WTC11 (cell line): ENCODE measurements around the gene TRMU. TPM values are rescaled to one million over a fixed set of nuclear protein-coding genes. Genes with fewer than 3 reads are reported as not detected.

ENCODE experiments used
- ATAC-seq: fragments of 200-7000 bp; cut with Tn5 transposase; 2 replicates; pipeline ENCODE4 v1.10.0; 2021; ENCODE audit warnings: mild to moderate bottlenecking, moderate library complexity
- CTCF ChIA-PET: fragments of 300-600 bp; sonication (Branson Sonifier 250); formaldehyde crosslinking; loops from one replicate; lab custom pipeline; 2021; ENCODE audit warnings: antibody characterized with exemption; lab: Charles Lee
- POLR2A ChIA-PET: fragments of 350-600 bp; sonication (Branson Sonifier 250); formaldehyde crosslinking; loops from one replicate; lab custom pipeline; 2021; ENCODE audit warnings: antibody characterized with exemption; lab: Charles Lee
- DNase-seq: peaks from one replicate; pipeline ENCODE4 v3.0.0; 2021; ENCODE audit warnings: low spot score
- H3K27ac Mint-ChIP-seq: 2 replicates; pipeline ENCODE4 v1.8.0; 2021; ENCODE audit warnings: mixed read lengths
- H3K27me3 Mint-ChIP-seq: 2 replicates; pipeline ENCODE4 v1.8.0; 2021; ENCODE audit warnings: low read depth, mild to moderate bottlenecking, moderate library complexity, mixed read lengths
- H3K36me3 Mint-ChIP-seq: 2 replicates; pipeline ENCODE4 v1.8.0; 2021; ENCODE audit warnings: mixed read lengths
- H3K4me1 Mint-ChIP-seq: 2 replicates; pipeline ENCODE4 v1.8.0; 2022; ENCODE audit warnings: mixed read lengths
- H3K4me3 Mint-ChIP-seq: 2 replicates; pipeline ENCODE4 v1.8.0; 2021; ENCODE audit warnings: mild to moderate bottlenecking, moderate library complexity, mixed read lengths
- H3K9me3 Mint-ChIP-seq: 2 replicates; pipeline ENCODE4 v1.8.0; 2021; ENCODE audit warnings: mixed read lengths
- AFF4 ChIP-seq: sonication (generic); formaldehyde crosslinking; IDR thresholded peaks from 2 replicates; pipeline ENCODE4 v1.8.1; 2023; ENCODE audit warnings: mild to moderate bottlenecking, missing genetic modification reagents, borderline replicate concordance
- AR ChIP-seq: fragments of 250-450 bp; sonication (Bioruptor Pico); IDR thresholded peaks from 2 replicates; pipeline ENCODE4 v1.9.0; 2021; ENCODE audit warnings: mild to moderate bottlenecking
- ATF6 ChIP-seq: sonication (generic); formaldehyde crosslinking; IDR thresholded peaks from 2 replicates; pipeline ENCODE4 v1.8.1; 2023; ENCODE audit warnings: mild to moderate bottlenecking, missing genetic modification reagents
- CBFB ChIP-seq: sonication (generic); formaldehyde crosslinking; IDR thresholded peaks from 2 replicates; pipeline ENCODE4 v1.8.1; 2022; ENCODE audit warnings: mild to moderate bottlenecking, low read depth, missing genetic modification reagents
- CDX4 ChIP-seq: fragments of 250-450 bp; sonication (Bioruptor Pico); IDR thresholded peaks from 2 replicates; pipeline ENCODE4 v1.9.0; 2021; ENCODE audit warnings: moderate library complexity, mild to moderate bottlenecking, inconsistent platforms, borderline replicate concordance
- CREM ChIP-seq: sonication (generic); formaldehyde crosslinking; IDR thresholded peaks from 2 replicates; pipeline ENCODE4 v1.8.1; 2022; ENCODE audit warnings: mild to moderate bottlenecking, missing genetic modification reagents, moderate library complexity
- ERG ChIP-seq: fragments of 250-450 bp; sonication (Bioruptor Pico); IDR thresholded peaks from 2 replicates; pipeline ENCODE4 v1.8.0; 2021; ENCODE audit warnings: mild to moderate bottlenecking
- FOXK1 ChIP-seq: sonication (generic); formaldehyde crosslinking; IDR thresholded peaks from 2 replicates; pipeline ENCODE4 v1.8.0; 2022; ENCODE audit warnings: mild to moderate bottlenecking, moderate library complexity, missing genetic modification reagents
- HMGXB4 ChIP-seq: sonication (generic); formaldehyde crosslinking; IDR thresholded peaks from 2 replicates; pipeline ENCODE4 v1.8.1; 2023; ENCODE audit warnings: mild to moderate bottlenecking, moderate library complexity, missing genetic modification reagents
- MYBL2 ChIP-seq: sonication (generic); formaldehyde crosslinking; IDR thresholded peaks from 2 replicates; pipeline ENCODE4 v1.8.1; 2023; ENCODE audit warnings: mild to moderate bottlenecking, moderate library complexity, missing genetic modification reagents
- TEAD4 ChIP-seq: sonication (generic); formaldehyde crosslinking; IDR thresholded peaks from 2 replicates; pipeline ENCODE4 v1.8.0; 2022; ENCODE audit warnings: mild to moderate bottlenecking, missing genetic modification reagents
- USF2 ChIP-seq: sonication (generic); formaldehyde crosslinking; IDR thresholded peaks from 2 replicates; pipeline ENCODE4 v1.8.1; 2023; ENCODE audit warnings: mild to moderate bottlenecking, missing genetic modification reagents, moderate library complexity
- ZNF138 ChIP-seq: sonication (generic); formaldehyde crosslinking; conservative IDR thresholded peaks from 2 replicates; pipeline ENCODE4 v1.8.1; 2022; ENCODE audit warnings: mild to moderate bottlenecking, moderate library complexity, missing genetic modification reagents
- ZNF317 ChIP-seq: sonication (generic); formaldehyde crosslinking; IDR thresholded peaks from 2 replicates; pipeline ENCODE4 v1.8.1; 2023; ENCODE audit warnings: low read depth, mild to moderate bottlenecking, moderate library complexity, missing genetic modification reagents, borderline replicate concordance
- ZNF396 ChIP-seq: fragments of 250-450 bp; sonication (Bioruptor Pico); IDR thresholded peaks from 2 replicates; pipeline ENCODE4 v1.8.0; 2021; ENCODE audit warnings: mild to moderate bottlenecking, moderate library complexity, borderline replicate concordance
- ZNF425 ChIP-seq: fragments of 250-450 bp; sonication (Bioruptor Pico); conservative IDR thresholded peaks from 2 replicates; pipeline ENCODE4 v1.9.0; 2021; ENCODE audit warnings: mild to moderate bottlenecking
- ZNF512 ChIP-seq: sonication (generic); formaldehyde crosslinking; IDR thresholded peaks from 2 replicates; pipeline ENCODE4 v1.8.1; 2022; ENCODE audit warnings: missing genetic modification reagents, borderline replicate concordance
- ZNF671 ChIP-seq: fragments of 250-450 bp; sonication (Bioruptor Pico); IDR thresholded peaks from 2 replicates; pipeline ENCODE4 v1.8.0; 2021; ENCODE audit warnings: mild to moderate bottlenecking
- total RNA-seq: library from RNA; stranded (reverse); gene quantifications from 3 replicates; pipeline ENCODE4 v1.2.3, GENCODE V29; 2021

The TRMU gene
- total RNA-seq, 1 experiment from 2014 or later = 103 TPM

- no peak for TF ChIP-seq USF2 (CRISPR knock-in tag)
- TF ChIP-seq CDX4 (CRISPR knock-in tag) = no peak
- TF ChIP-seq ZNF396 (CRISPR knock-in tag) = no peak
- no peak for TF ChIP-seq FOXK1 (CRISPR knock-in tag)
- TF ChIP-seq MYBL2 (CRISPR knock-in tag) = no peak
- TF ChIP-seq ZNF138 = no peak
- no peak for TF ChIP-seq CREM
- no peak for TF ChIP-seq ZNF425
- TF ChIP-seq AR = no peak
- no peak for TF ChIP-seq ZNF317
- no peak for TF ChIP-seq HMGXB4 (CRISPR knock-in tag)
Observed at GRCh38 chr22:46351767-46352166, 16.3 kb downstream of the TRMU start (continued).

- CTCF ChIA-PET = interaction anchor here (1.4 to 3.1 kb wide), 2 partner anchors 15 to 191 kb away, joined by 4 to 15 read pairs; no protein-coding TSS in a partner anchor
- TF ChIP-seq ERG = no peak
- no peak for TF ChIP-seq ZNF671 (CRISPR knock-in tag)
- TF ChIP-seq CBFB (CRISPR knock-in tag) = no peak
- no peak for TF ChIP-seq ZNF512
- no peak for TF ChIP-seq TEAD4 (CRISPR knock-in tag)
- TF ChIP-seq ATF6 = no peak
- no peak for TF ChIP-seq CDX4 (CRISPR knock-in tag)
- TF ChIP-seq AFF4 (CRISPR knock-in tag) = no peak
Observed at GRCh38 chr22:46352276-46352675, 16.8 kb downstream of the TRMU start.

More at GRCh38 chr22:46352276-46352675, 16.8 kb downstream of the TRMU start:
- H3K4me3 Mint-ChIP-seq = no peak overlapping the region
- DNase-seq = no peak
- ATAC-seq = no peak
- no peaks in the 10 kb centered on the region for H3K4me1 Mint-ChIP-seq
- POLR2A ChIA-PET = no interaction called here
- peaks cover 57% of the 10 kb centered on the region for H3K36me3 Mint-ChIP-seq
- H3K27ac Mint-ChIP-seq = no peak overlapping the region
- H3K27me3 Mint-ChIP-seq = no peaks in the 10 kb centered on the region
- no peaks in the 10 kb centered on the region for H3K9me3 Mint-ChIP-seq
